HepG2 (cell line): ENCODE data around the gene SRSF10. TPM values are rescaled to one million over a fixed set of nuclear protein-coding genes. Genes with fewer than 3 reads are reported as not detected.

Experiments used
- BRD4 ChIP-seq: sonication (generic); formaldehyde crosslinking; IDR thresholded peaks from 2 replicates; pipeline ENCODE4 v1.4.0; 2020; ENCODE audit warnings: missing genetic modification reagents
- HNF4G ChIP-seq, 2 experiments: sonication (generic) in 1 of 2; formaldehyde crosslinking in 1 of 2; IDR thresholded peaks; 2 replicates each; pipeline versions ENCODE4 v1.4.0 to v1.6.1; 2011 to 2020; ENCODE audit warnings: borderline replicate concordance in 2 of 2, low read depth in 2 of 2, mild to moderate bottlenecking in 2 of 2, low read length in 1 of 2, missing genetic modification reagents in 1 of 2, moderate library complexity in 1 of 2
- HNRNPUL1 ChIP-seq: fragments of 200-400 bp; formaldehyde crosslinking; IDR thresholded peaks from 2 replicates; pipeline ENCODE4 v1.6.1; 2017; ENCODE audit warnings: low read depth, mild to moderate bottlenecking, low read length, moderate library complexity
- IRF9 ChIP-seq: sonication (generic); formaldehyde crosslinking; IDR thresholded peaks from 2 replicates; pipeline ENCODE4 v1.8.0; 2022; ENCODE audit warnings: missing genetic modification reagents, mild to moderate bottlenecking, borderline replicate concordance
- NFKB2 ChIP-seq: sonication (generic); formaldehyde crosslinking; IDR thresholded peaks from 2 replicates; pipeline ENCODE4 v1.4.0; 2020; ENCODE audit warnings: missing genetic modification reagents, borderline replicate concordance
- PLRG1 ChIP-seq: fragments of 450-650 bp; conservative IDR thresholded peaks from 2 replicates; pipeline ENCODE4 v1.6.1; 2016
- RFXAP ChIP-seq: sonication (generic); formaldehyde crosslinking; IDR thresholded peaks from 2 replicates; pipeline ENCODE4 v1.4.0; 2020; ENCODE audit warnings: missing genetic modification reagents, borderline replicate concordance
- RORA ChIP-seq: sonication (generic); formaldehyde crosslinking; IDR thresholded peaks from 2 replicates; pipeline ENCODE4 v1.5.0; 2020; ENCODE audit warnings: mild to moderate bottlenecking, missing genetic modification reagents, moderate library complexity
- SCMH1 ChIP-seq: sonication (generic); formaldehyde crosslinking; IDR thresholded peaks from 2 replicates; pipeline ENCODE4 v1.9.0; 2021; ENCODE audit warnings: missing genetic modification reagents, mild to moderate bottlenecking, borderline replicate concordance
- SIX4 ChIP-seq: sonication (generic); formaldehyde crosslinking; IDR thresholded peaks from 2 replicates; pipeline ENCODE4 v1.4.0; 2020; ENCODE audit warnings: missing genetic modification reagents
- SNAPC2 ChIP-seq: sonication (generic); formaldehyde crosslinking; IDR thresholded peaks from 2 replicates; pipeline ENCODE4 v1.8.1; 2022; ENCODE audit warnings: mild to moderate bottlenecking, missing genetic modification reagents
- STAT5B ChIP-seq: sonication (generic); formaldehyde crosslinking; IDR thresholded peaks from 2 replicates; pipeline ENCODE4 v1.4.0; 2020; ENCODE audit warnings: missing genetic modification reagents
- U2AF2 ChIP-seq: fragments of 200-400 bp; formaldehyde crosslinking; IDR thresholded peaks from 2 replicates; pipeline ENCODE4 v1.6.1; 2017; ENCODE audit warnings: low read depth, mild to moderate bottlenecking, low read length
- ZC3H13 ChIP-seq: sonication (generic); formaldehyde crosslinking; IDR thresholded peaks from 2 replicates; pipeline ENCODE4 v1.8.1; 2023; ENCODE audit warnings: mild to moderate bottlenecking, missing genetic modification reagents, moderate library complexity
- ZMYM4 ChIP-seq: sonication (generic); formaldehyde crosslinking; IDR thresholded peaks from 2 replicates; pipeline ENCODE4 v1.8.1; 2023; ENCODE audit warnings: mild to moderate bottlenecking, missing genetic modification reagents
- ZNF12 ChIP-seq: sonication (generic); formaldehyde crosslinking; IDR thresholded peaks from 2 replicates; pipeline ENCODE4 v1.5.0; 2020; ENCODE audit warnings: missing genetic modification reagents
- ZNF121 ChIP-seq: sonication (generic); formaldehyde crosslinking; IDR thresholded peaks from 2 replicates; pipeline ENCODE4 v1.5.0; 2020; ENCODE audit warnings: mild to moderate bottlenecking, missing genetic modification reagents
- ZNF251 ChIP-seq: sonication (generic); formaldehyde crosslinking; IDR thresholded peaks from 2 replicates; pipeline ENCODE4 v1.9.0; 2021; ENCODE audit warnings: mild to moderate bottlenecking, missing genetic modification reagents
- ZNF317 ChIP-seq: sonication (generic); formaldehyde crosslinking; IDR thresholded peaks from 2 replicates; pipeline ENCODE4 v1.5.0; 2020; ENCODE audit warnings: mild to moderate bottlenecking, missing genetic modification reagents
- ZNF337 ChIP-seq: sonication (generic); formaldehyde crosslinking; IDR thresholded peaks from 2 replicates; pipeline ENCODE4 v1.5.1; 2020; ENCODE audit warnings: missing genetic modification reagents, low read depth, mild to moderate bottlenecking, borderline replicate concordance
- ZNF33A ChIP-seq: sonication (generic); formaldehyde crosslinking; IDR thresholded peaks from 2 replicates; pipeline ENCODE4 v1.5.1; 2020; ENCODE audit warnings: missing genetic modification reagents, mild to moderate bottlenecking, moderate library complexity, borderline replicate concordance
- ZNF572 ChIP-seq: sonication (generic); formaldehyde crosslinking; IDR thresholded peaks from 2 replicates; pipeline ENCODE4 v1.5.1; 2020; ENCODE audit warnings: mild to moderate bottlenecking, missing genetic modification reagents
- ZNF746 ChIP-seq: sonication (generic); formaldehyde crosslinking; IDR thresholded peaks from 2 replicates; pipeline ENCODE4 v1.8.0; 2022; ENCODE audit warnings: mild to moderate bottlenecking, missing genetic modification reagents
- ZSCAN20 ChIP-seq: sonication (generic); formaldehyde crosslinking; IDR thresholded peaks from 2 replicates; pipeline ENCODE4 v1.4.0; 2020; ENCODE audit warnings: missing genetic modification reagents, mild to moderate bottlenecking, borderline replicate concordance
- polyA plus RNA-seq, 8 experiments: library from polyadenylated mRNA; depleted of rRNA in 3 of 8; stranded (reverse) in 7 of 8; unstranded in 1 of 8; fragments of >200 nt; fragmentation: Illumina TruSeq in 4 of 8; extraction: Trizol in 4 of 8; gene quantifications; 2 replicates each; pipeline versions ENCODE4 v1.2.1 to v1.2.3, GENCODE V29; 2011 to 2016; ENCODE audit warnings: low read depth in 4 of 8, missing spikeins in 1 of 8, mixed read lengths in 1 of 8; ENCODE audit not compliant: insufficient read depth in 1 of 8
- total RNA-seq, 5 experiments: library from RNA; depleted of rRNA; stranded (reverse); fragments of >200 nt; fragmentation: Illumina TruSeq; extraction: Trizol; gene quantifications; 2 replicates each; pipeline ENCODE4 v1.2.3, GENCODE V29; 2016; ENCODE audit warnings: low read depth in 1 of 5
- TF ChIP-seq, protein P1 (sequence below): sonication (generic); formaldehyde crosslinking; IDR thresholded peaks from 2 replicates; pipeline ENCODE4 v1.4.0; 2020; ENCODE audit warnings: mild to moderate bottlenecking, missing genetic modification reagents
- TF ChIP-seq, protein P2 (sequence below): sonication (generic); formaldehyde crosslinking; IDR thresholded peaks from 2 replicates; pipeline ENCODE4 v1.4.0; 2020; ENCODE audit warnings: missing genetic modification reagents

Gene SRSF10
- total and polyA plus RNA-seq, 2 of the 13 experiments (the other 11 are each of a cell fraction or from before 2014, with no cell fraction given), result 126 to 186 TPM

DNA sequence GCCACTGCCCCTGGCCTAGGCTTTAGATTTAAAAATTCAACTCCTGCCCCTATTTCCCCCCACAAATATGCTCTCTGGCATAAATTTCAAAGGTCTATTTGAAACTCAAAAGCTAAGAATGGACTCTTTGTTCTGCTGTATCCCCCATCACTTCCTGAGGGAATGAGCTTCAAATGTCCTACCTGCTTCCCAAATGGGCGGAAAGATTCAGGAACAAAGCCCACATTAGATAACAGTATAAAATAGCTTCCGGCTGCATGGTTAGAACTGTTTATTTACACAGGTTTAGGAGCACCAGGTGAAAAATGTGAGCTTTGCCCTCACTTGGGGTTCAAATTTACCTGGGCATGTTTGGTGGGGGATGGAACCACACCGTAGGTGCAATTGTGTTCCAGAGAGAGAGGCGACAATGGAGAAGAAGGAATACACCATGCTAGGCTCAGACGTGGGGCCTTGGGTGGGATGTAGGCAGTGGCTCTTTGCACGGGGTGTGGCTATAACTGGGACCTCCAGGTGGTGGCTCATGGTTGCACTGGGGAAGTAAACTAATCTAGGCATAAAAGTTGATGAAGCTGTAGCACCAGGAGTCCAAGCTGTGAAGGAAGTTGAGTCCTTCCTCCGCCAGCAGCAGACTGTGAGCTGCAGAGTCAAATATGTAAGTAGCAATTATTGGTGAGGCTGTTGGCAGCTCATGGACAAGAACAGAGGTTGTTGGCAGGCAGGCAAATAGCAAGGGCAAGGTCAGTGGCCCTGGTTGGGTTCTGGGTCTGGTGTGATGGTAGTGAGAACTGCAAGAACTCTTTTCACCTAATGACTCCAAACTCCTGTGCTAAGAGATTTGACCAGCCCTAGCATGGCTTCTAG, 41.5 kb upstream of the SRSF10 start (continued):
- TF ChIP-seq, protein P1, sequence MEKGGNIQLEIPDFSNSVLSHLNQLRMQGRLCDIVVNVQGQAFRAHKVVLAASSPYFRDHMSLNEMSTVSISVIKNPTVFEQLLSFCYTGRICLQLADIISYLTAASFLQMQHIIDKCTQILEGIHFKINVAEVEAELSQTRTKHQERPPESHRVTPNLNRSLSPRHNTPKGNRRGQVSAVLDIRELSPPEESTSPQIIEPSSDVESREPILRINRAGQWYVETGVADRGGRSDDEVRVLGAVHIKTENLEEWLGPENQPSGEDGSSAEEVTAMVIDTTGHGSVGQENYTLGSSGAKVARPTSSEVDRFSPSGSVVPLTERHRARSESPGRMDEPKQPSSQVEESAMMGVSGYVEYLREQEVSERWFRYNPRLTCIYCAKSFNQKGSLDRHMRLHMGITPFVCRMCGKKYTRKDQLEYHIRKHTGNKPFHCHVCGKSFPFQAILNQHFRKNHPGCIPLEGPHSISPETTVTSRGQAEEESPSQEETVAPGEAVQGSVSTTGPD (CRISPR knock-in tag), result peak; percentile 74; the same call in 1 of the 2 replicates
- no peak for TF ChIP-seq ZSCAN20 (CRISPR knock-in tag)
- TF ChIP-seq ZNF572 (CRISPR knock-in tag), result no peak
- TF ChIP-seq ZMYM4 (CRISPR knock-in tag), result peak; percentile 31; the same call in 1 of the 2 replicates
- no peak for TF ChIP-seq IRF9 (CRISPR knock-in tag)
- TF ChIP-seq SNAPC2 (CRISPR knock-in tag), result peak; percentile 87; the same call in 1 of the 2 replicates
- no peak for TF ChIP-seq STAT5B (CRISPR knock-in tag)
- TF ChIP-seq ZNF251 (CRISPR knock-in tag), result no peak
- TF ChIP-seq, protein P2, sequence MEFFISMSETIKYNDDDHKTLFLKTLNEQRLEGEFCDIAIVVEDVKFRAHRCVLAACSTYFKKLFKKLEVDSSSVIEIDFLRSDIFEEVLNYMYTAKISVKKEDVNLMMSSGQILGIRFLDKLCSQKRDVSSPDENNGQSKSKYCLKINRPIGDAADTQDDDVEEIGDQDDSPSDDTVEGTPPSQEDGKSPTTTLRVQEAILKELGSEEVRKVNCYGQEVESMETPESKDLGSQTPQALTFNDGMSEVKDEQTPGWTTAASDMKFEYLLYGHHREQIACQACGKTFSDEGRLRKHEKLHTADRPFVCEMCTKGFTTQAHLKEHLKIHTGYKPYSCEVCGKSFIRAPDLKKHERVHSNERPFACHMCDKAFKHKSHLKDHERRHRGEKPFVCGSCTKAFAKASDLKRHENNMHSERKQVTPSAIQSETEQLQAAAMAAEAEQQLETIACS (CRISPR knock-in tag), result no peak
- peak; percentile 92; the same call in 1 of the 2 replicates for TF ChIP-seq HNF4G (IDR thresholded peaks at IDR 0.05; ENCODE audit: borderline replicate concordance, low read depth, low read length)
- peak; percentile 92; the same call in 1 of the 2 replicates for TF ChIP-seq HNF4G (CRISPR knock-in tag; IDR thresholded peaks at IDR 0.05; ENCODE audit: borderline replicate concordance, low read depth)
- peak; percentile 88 for TF ChIP-seq SIX4 (CRISPR knock-in tag)
- TF ChIP-seq HNRNPUL1, result no peak
- TF ChIP-seq ZNF33A (CRISPR knock-in tag), result 0 out of 2 replicates have a peak, but pooled peaks have one; percentile 36
- no peak for TF ChIP-seq ZNF12 (CRISPR knock-in tag)
- TF ChIP-seq ZNF317 (CRISPR knock-in tag), result peak; percentile 53; the same call in 1 of the 2 replicates
- peak; percentile 91; the same call in 1 of the 2 replicates for TF ChIP-seq ZNF746
- no peak for TF ChIP-seq SCMH1 (CRISPR knock-in tag)
- TF ChIP-seq ZNF337 (CRISPR knock-in tag), result 0 out of 2 replicates have a peak, but pooled peaks have one; percentile 46
- TF ChIP-seq RORA, result no peak
- no peak for TF ChIP-seq U2AF2
- no peak for TF ChIP-seq ZC3H13 (CRISPR knock-in tag)
- peak; percentile 7; the same call in 1 of the 2 replicates for TF ChIP-seq ZNF121 (CRISPR knock-in tag)
- TF ChIP-seq PLRG1, result no peak
- TF ChIP-seq RFXAP (CRISPR knock-in tag), result no peak; the same call in 1 of the 2 replicates
- TF ChIP-seq NFKB2, result peak; percentile 72
- TF ChIP-seq BRD4, result peak; percentile 81
